HEK293 (cell line): ENCODE data around the gene PDE10A.

Experiments
- CTCF ChIA-PET: fragments of 350-600 bp; formaldehyde crosslinking; extraction: SDS; loops from one replicate; lab custom pipeline; 2021; ENCODE audit warnings: antibody characterized with exemption; lab: Yijun Ruan, JAX
- POLR2A ChIA-PET: fragments of 300-600 bp; formaldehyde crosslinking; extraction: SDS; loops from one replicate; lab custom pipeline; 2020; ENCODE audit warnings: antibody characterized with exemption, inconsistent platforms; lab: Yijun Ruan, JAX
- H3K27ac ChIP-seq: fragments of 200-500 bp; sonication (Bioruptor generic); 2 replicates; pipeline ENCODE4 v1.5.1; 2014; ENCODE audit warnings: low read depth, low read length, control low read depth, inconsistent platforms; ENCODE audit errors: extremely low read depth
- H3K36me3 ChIP-seq, 2 experiments: fragments of 200-500 bp in 1 of 2; sonication (Bioruptor generic) in 1 of 2; 1 replicate in 1 of 2; 2 replicates in 1 of 2; pipeline ENCODE4 v1.5.1; 2014 to 2017; ENCODE audit warnings: inconsistent platforms in 2 of 2, low read length in 2 of 2; ENCODE audit not compliant: control insufficient read depth in 2 of 2, insufficient read depth in 1 of 2
- H3K4me1 ChIP-seq: fragments of 200-500 bp; sonication (Bioruptor generic); 2 replicates; pipeline ENCODE4 v1.5.1; 2014; ENCODE audit warnings: mild to moderate bottlenecking, low read length, inconsistent platforms; ENCODE audit not compliant: control insufficient read depth, insufficient read depth
- H3K4me3 ChIP-seq: 2 replicates; pipeline ENCODE4 v1.5.1; 2011; ENCODE audit warnings: low read depth, mild to moderate bottlenecking, control low read depth, low read length, moderate library complexity
- H3K9me3 ChIP-seq: fragments of 200-500 bp; sonication (Bioruptor generic); 2 replicates; pipeline ENCODE4 v1.5.1; 2014; ENCODE audit warnings: low read depth, low read length, inconsistent platforms; ENCODE audit not compliant: control insufficient read depth, insufficient read depth
- BCL11A ChIP-seq: fragments of 450-650 bp; formaldehyde crosslinking; IDR thresholded peaks from 2 replicates; pipeline ENCODE4 v1.5.1; 2016; ENCODE audit warnings: low read depth, missing biosample characterization, missing genetic modification characterization
- EGR2 ChIP-seq: fragments of 450-650 bp; formaldehyde crosslinking; IDR thresholded peaks from 2 replicates; pipeline ENCODE4 v1.5.1; 2016; ENCODE audit warnings: low read depth, missing biosample characterization, missing genetic modification characterization
- INSM2 ChIP-seq: fragments of 450-650 bp; formaldehyde crosslinking; IDR thresholded peaks from 2 replicates; pipeline ENCODE4 v1.5.1; 2016; ENCODE audit warnings: missing biosample characterization, missing genetic modification characterization
- KLF16 ChIP-seq: fragments of 450-650 bp; formaldehyde crosslinking; IDR thresholded peaks from 2 replicates; pipeline ENCODE4 v1.5.1; 2017; ENCODE audit warnings: missing biosample characterization, missing genetic modification characterization
- MZF1 ChIP-seq: fragments of 450-650 bp; formaldehyde crosslinking; IDR thresholded peaks from 2 replicates; pipeline ENCODE4 v1.5.1; 2017; ENCODE audit warnings: missing biosample characterization, missing genetic modification characterization, borderline replicate concordance
- SCRT1 ChIP-seq: fragments of 450-650 bp; formaldehyde crosslinking; IDR thresholded peaks from 2 replicates; pipeline ENCODE4 v1.5.1; 2016; ENCODE audit warnings: missing biosample characterization, missing genetic modification characterization, borderline replicate concordance
- SETDB1 ChIP-seq: IDR thresholded peaks from one replicate; pipeline ENCODE4 v1.6.1; 2017; ENCODE audit warnings: mild to moderate bottlenecking, low read length, moderate library complexity, mixed read lengths; ENCODE audit not compliant: insufficient read length
- ZNF112 ChIP-seq: fragments of 450-650 bp; formaldehyde crosslinking; IDR thresholded peaks from 2 replicates; pipeline ENCODE4 v1.5.0; 2017; ENCODE audit warnings: missing biosample characterization, missing genetic modification characterization
- ZNF175 ChIP-seq: fragments of 450-650 bp; formaldehyde crosslinking; IDR thresholded peaks from 2 replicates; pipeline ENCODE4 v1.5.1; 2016; ENCODE audit warnings: missing biosample characterization, missing genetic modification characterization
- ZNF266 ChIP-seq: fragments of 450-650 bp; formaldehyde crosslinking; IDR thresholded peaks from 2 replicates; pipeline ENCODE4 v1.5.1; 2016; ENCODE audit warnings: missing biosample characterization, missing genetic modification characterization, low read depth
- ZNF311 ChIP-seq: fragments of 450-650 bp; formaldehyde crosslinking; IDR thresholded peaks from 2 replicates; pipeline ENCODE4 v1.5.1; 2017; ENCODE audit warnings: missing biosample characterization, missing genetic modification characterization, borderline replicate concordance
- ZNF341 ChIP-seq: fragments of 450-650 bp; formaldehyde crosslinking; IDR thresholded peaks from 2 replicates; pipeline ENCODE4; 2016; ENCODE audit warnings: low read depth, missing biosample characterization, missing genetic modification characterization
- ZNF449 ChIP-seq: fragments of 450-650 bp; formaldehyde crosslinking; IDR thresholded peaks from 2 replicates; pipeline ENCODE4 v1.5.1; 2017; ENCODE audit warnings: missing biosample characterization, mild to moderate bottlenecking, missing genetic modification characterization, moderate library complexity
- ZNF518A ChIP-seq: fragments of 450-650 bp; formaldehyde crosslinking; conservative IDR thresholded peaks from 2 replicates; pipeline ENCODE4 v1.5.1; 2016; ENCODE audit warnings: low read depth, missing biosample characterization, missing genetic modification characterization
- ZNF580 ChIP-seq: fragments of 450-650 bp; formaldehyde crosslinking; IDR thresholded peaks from 2 replicates; pipeline ENCODE4 v1.5.1; 2016; ENCODE audit warnings: missing biosample characterization, missing genetic modification characterization
- ZNF596 ChIP-seq: fragments of 450-650 bp; IDR thresholded peaks from 2 replicates; pipeline ENCODE4 v1.5.0; 2018; ENCODE audit warnings: missing biosample characterization, mild to moderate bottlenecking, missing genetic modification characterization, moderate library complexity
- ZNF670 ChIP-seq: fragments of 450-650 bp; formaldehyde crosslinking; IDR thresholded peaks from 2 replicates; pipeline ENCODE4 v1.5.1; 2016; ENCODE audit warnings: missing biosample characterization, missing genetic modification characterization, low read depth
- ZNF791 ChIP-seq: fragments of 450-650 bp; formaldehyde crosslinking; IDR thresholded peaks from 2 replicates; pipeline ENCODE4 v1.5.1; 2016; ENCODE audit warnings: missing biosample characterization, missing genetic modification characterization
- ZNF837 ChIP-seq: fragments of 450-650 bp; formaldehyde crosslinking; IDR thresholded peaks from 2 replicates; pipeline ENCODE4 v1.5.1; 2016; ENCODE audit warnings: missing biosample characterization, missing genetic modification characterization

The PDE10A gene

GRCh38 chr6:165487950-165488349 is 175.1 kb downstream of the PDE10A start:
- no peak overlapping the region for H3K27ac ChIP-seq
- no peaks in the 10 kb centered on the region for H3K36me3 ChIP-seq
- no peaks in the 10 kb centered on the region for H3K9me3 ChIP-seq
- TF ChIP-seq BCL11A (tag by site-specific recombination) = no peak
- no peak for TF ChIP-seq ZNF791
- TF ChIP-seq ZNF175 (tag by site-specific recombination) = no peak
- no peak for TF ChIP-seq MZF1 (tag by site-specific recombination)
- TF ChIP-seq EGR2 (tag by site-specific recombination) = no peak
- TF ChIP-seq ZNF112 = no peak
- no peak for TF ChIP-seq ZNF341 (tag by site-specific recombination)
- no peak for TF ChIP-seq ZNF837 (tag by site-specific recombination)
- no peak for TF ChIP-seq KLF16 (tag by site-specific recombination)
- no peak for TF ChIP-seq ZNF580 (tag by site-specific recombination)
- no peak for TF ChIP-seq ZNF670 (tag by site-specific recombination)
- H3K4me3 ChIP-seq = no peak overlapping the region
- ChIA-PET POLR2A (no interaction called here), CTCF (interaction anchor here (1.1 kb wide), 1 partner anchor 9 kb away, joined by 3 read pairs; no protein-coding TSS in a partner anchor)
- H3K4me1 ChIP-seq = no peaks in the 10 kb centered on the region

GRCh38 chr6:165487347-165487746 is 175.7 kb downstream of the PDE10A start:
- H3K9me3 ChIP-seq = no peaks in the 10 kb centered on the region
- no peak overlapping the region for H3K27ac ChIP-seq
- H3K4me1 ChIP-seq = no peaks in the 10 kb centered on the region
- POLR2A ChIA-PET = no interaction called here
- CTCF ChIA-PET = no interaction called here
- H3K36me3 ChIP-seq = no peaks in the 10 kb centered on the region
- H3K4me3 ChIP-seq = no peak overlapping the region
- TF ChIP-seq ZNF580 (tag by site-specific recombination) = no peak
- peak; percentile 62; the same call in 1 of the 2 replicates for TF ChIP-seq ZNF449 (tag by site-specific recombination)
- TF ChIP-seq, all 188 proteins: peak for 1

- Histone ChIP-seq H3K36me3 (no peaks in the 10 kb centered on the region), H3K4me3 (no peak overlapping the region), H3K4me1 (no peaks in the 10 kb centered on the region), H3K9me3 (no peaks in the 10 kb centered on the region), H3K27ac (no peak overlapping the region)
- ChIA-PET CTCF (no interaction called here), POLR2A (no interaction called here)
- TF ChIP-seq SCRT1 (tag by site-specific recombination) = no peak
- TF ChIP-seq SETDB1 = no peak
- TF ChIP-seq ZNF311 = no peak
- no peak for TF ChIP-seq ZNF266 (tag by site-specific recombination)
- TF ChIP-seq MZF1 (tag by site-specific recombination) = no peak
- no peak for TF ChIP-seq ZNF596 (tag by site-specific recombination)
- no peak for TF ChIP-seq INSM2 (tag by site-specific recombination)
- no peak for TF ChIP-seq ZNF518A (tag by site-specific recombination)
These were observed 176.6 kb downstream of the PDE10A start for GRCh38 chr6:165486183-165487137.
